ENCODE results near the gene ATP6V1F. TPM values are rescaled to one million over a fixed set of nuclear protein-coding genes. Genes with fewer than 3 reads are reported as not detected.

The ATP6V1F gene
- total RNA-seq, 2 donors from 2014 or later, result 115 to 145 TPM

DNA sequence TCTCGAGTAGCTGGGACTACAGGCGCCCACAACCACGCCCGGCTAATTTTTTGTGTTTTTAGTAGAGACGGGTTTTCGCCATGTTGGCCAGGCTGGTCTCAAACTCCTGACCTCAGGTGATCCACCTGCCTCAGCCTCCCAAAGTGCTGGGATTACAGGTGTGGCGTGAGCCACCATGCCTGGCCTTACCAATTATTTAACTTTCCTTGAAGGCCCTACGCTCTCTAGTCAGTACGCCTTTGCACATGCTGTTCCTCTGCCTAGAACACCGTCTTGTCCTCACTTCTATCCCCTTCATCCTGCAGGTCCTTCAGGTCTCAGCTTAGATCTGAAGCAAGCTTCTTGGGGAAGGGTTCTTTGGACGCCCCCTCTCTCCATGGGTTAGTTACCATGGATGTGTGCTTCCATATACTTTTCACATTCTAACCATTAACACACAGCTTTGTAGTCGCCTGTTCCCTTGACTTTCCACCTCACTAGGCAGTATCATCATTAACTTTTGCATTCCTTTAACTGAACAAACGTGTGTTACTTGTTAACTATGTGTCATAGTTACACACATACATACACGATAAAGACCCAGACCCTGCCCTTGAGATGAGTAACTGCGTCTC is 592 bp upstream of the ATP6V1F start:
- H3K36me3 Mint-ChIP-seq, result peaks cover 8% of the 10 kb centered on the region
- no peaks in the 10 kb centered on the region for H3K27me3 Mint-ChIP-seq
- no peak for ATAC-seq
- H3K4me1 Mint-ChIP-seq (ENCODE audit: low read depth in 2 of 2), result peaks cover 27 to 30% of the 10 kb centered on the region in 2 donors
- H3K27ac Mint-ChIP-seq, result peak overlapping the region; percentile 80 to 94
- DNase-seq (ENCODE audit: low spot score), result no peak
- H3K4me3 Mint-ChIP-seq, result peak overlapping the region; percentile 92
- no peaks in the 10 kb centered on the region for H3K9me3 Mint-ChIP-seq

DNA sequence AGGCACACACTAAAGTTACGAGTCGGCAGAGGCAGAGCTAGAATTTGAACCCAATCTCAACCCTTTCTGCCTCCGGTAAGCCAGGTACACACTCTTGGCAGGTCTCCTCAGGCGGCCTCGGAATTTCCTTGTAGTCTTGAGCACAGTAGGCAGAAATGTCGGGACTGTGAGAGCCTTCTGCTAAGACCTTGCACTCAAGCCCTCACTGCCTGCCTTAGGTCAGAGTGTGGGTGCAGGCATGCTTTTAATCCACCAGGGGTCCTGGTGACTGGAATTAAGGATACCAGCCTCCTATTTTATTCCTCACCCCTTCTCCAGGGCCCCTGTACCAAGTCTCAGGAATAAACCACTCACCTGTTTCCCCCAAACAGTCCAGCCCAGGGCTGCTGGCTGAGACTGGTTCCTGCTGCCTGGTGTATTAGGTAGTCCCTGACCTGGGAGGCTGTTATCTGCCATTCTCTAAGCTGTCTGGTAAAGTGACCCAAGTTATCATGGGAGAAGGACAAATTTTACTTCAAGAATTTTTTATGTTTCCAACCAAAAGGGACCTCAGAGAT is 855 bp downstream of the ATP6V1F start:
- H3K9me3 Mint-ChIP-seq, result no peaks in the 10 kb centered on the region
- peak in 1 of 2 donors; percentile 50 for ATAC-seq
- peaks cover 30 to 36% of the 10 kb centered on the region in 2 donors for H3K4me1 Mint-ChIP-seq (ENCODE audit: low read depth in 2 of 2)
- H3K27me3 Mint-ChIP-seq, result no peaks in the 10 kb centered on the region
- peak overlapping the region; percentile 80 to 94 for H3K27ac Mint-ChIP-seq
- H3K4me3 Mint-ChIP-seq, result peak overlapping the region; percentile 92
- H3K36me3 Mint-ChIP-seq, result peaks cover 8% of the 10 kb centered on the region
- no peak for DNase-seq (ENCODE audit: low spot score)

DNA sequence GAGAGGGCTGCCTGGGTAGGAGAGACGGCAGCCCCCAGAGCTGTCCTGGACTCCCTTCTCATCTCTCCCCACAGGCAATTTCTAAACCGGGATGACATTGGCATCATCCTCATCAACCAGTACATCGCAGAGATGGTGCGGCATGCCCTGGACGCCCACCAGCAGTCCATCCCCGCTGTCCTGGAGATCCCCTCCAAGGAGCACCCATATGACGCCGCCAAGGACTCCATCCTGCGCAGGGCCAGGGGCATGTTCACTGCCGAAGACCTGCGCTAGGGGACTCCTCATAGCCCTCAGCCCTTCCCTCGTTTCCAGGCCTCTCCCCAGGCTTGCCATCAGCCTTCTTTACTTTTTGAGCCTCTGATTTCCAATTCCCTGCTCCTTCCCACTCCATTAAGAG is 2.6 kb downstream of the ATP6V1F start:
- peak overlapping the region; percentile 3 for H3K4me3 Mint-ChIP-seq
- peaks cover 8% of the 10 kb centered on the region for H3K36me3 Mint-ChIP-seq
- DNase-seq (ENCODE audit: low spot score) (no peak), ATAC-seq (no peak)
- no peaks in the 10 kb centered on the region for H3K27me3 Mint-ChIP-seq
- peaks cover 30 to 40% of the 10 kb centered on the region in 2 donors for H3K4me1 Mint-ChIP-seq (ENCODE audit: low read depth in 2 of 2)
- H3K9me3 Mint-ChIP-seq, result no peaks in the 10 kb centered on the region
- peak overlapping the region in 1 of 2 donors; percentile 35 for H3K27ac Mint-ChIP-seq

DNA sequence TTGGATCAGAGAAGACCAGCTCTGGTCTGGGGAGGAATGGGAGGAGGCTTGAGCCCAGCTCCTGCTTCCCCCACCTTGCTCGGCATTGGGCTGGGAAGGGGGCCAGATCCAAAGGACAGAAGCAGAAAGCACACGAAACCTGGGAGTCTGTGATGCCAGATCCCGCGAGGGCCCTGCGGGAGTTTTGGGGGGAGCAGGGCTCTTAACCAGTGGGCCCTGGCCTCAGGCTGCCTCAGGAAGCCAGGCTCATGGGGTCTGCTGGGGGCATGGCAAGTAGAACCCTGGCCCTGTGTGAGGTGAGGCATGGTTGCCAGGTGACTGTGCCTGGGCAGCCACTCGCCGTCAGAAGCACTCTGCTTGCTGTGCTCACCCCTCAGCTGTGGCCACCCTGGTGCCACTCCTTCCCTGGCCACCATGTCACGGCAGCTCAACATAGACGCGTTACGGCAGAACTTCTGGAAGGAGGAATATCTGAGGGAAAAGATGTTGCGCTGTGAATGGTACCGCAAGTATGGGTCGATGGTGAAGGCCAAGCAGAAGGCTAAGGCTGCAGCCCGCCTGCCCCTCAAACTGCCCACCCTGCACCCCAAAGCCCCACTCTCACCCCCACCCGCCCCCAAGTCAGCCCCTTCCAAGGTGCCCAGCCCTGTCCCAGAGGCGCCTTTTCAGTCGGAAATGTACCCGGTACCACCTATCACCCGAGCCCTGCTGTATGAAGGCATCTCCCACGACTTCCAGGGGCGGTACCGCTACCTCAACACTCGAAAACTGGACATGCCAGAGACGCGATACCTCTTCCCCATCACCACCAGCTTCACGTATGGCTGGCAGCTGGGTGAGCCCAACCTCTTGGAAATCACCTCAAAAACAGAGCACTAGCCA is 3.6 kb downstream of the ATP6V1F start:
- ATAC-seq (no peak), DNase-seq (ENCODE audit: low spot score) (no peak)
- H3K27me3 Mint-ChIP-seq, result no peaks in the 10 kb centered on the region
- H3K27ac Mint-ChIP-seq, result no peak overlapping the region
- H3K36me3 Mint-ChIP-seq, result peaks cover 8% of the 10 kb centered on the region
- no peak overlapping the region for H3K4me3 Mint-ChIP-seq
- peaks cover 30 to 40% of the 10 kb centered on the region in 2 donors for H3K4me1 Mint-ChIP-seq (ENCODE audit: low read depth in 2 of 2)
- H3K9me3 Mint-ChIP-seq, result no peaks in the 10 kb centered on the region

DNA sequence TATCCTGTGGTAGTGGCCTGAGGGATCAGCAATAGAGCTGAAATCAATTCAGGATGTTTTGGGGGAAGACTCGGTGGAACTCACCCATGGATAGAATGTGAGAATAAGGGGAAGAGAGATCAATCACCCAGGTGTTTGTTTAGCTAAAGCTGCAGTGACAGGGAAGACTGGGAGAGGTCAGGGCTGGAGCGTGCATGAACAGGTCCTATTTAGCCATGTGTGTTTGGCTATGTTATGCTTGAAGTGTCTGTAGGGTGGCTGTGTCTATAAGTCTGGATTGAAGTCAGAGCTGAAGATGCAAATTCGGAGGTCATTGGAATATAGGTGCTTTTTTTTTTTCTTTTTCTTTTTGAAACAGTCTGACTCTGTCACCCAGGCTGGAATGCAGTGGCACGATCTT is 4.6 kb downstream of the ATP6V1F start:
- Mint-ChIP-seq H3K4me3 (no peak overlapping the region), H3K27me3 (no peaks in the 10 kb centered on the region), H3K27ac (no peak overlapping the region), H3K4me1 (ENCODE audit: low read depth in 2 of 2) (peaks cover 28 to 37% of the 10 kb centered on the region in 2 donors), H3K36me3 (peaks cover 8% of the 10 kb centered on the region), H3K9me3 (no peaks in the 10 kb centered on the region)
- ATAC-seq (no peak), DNase-seq (ENCODE audit: low spot score) (no peak)

DNA sequence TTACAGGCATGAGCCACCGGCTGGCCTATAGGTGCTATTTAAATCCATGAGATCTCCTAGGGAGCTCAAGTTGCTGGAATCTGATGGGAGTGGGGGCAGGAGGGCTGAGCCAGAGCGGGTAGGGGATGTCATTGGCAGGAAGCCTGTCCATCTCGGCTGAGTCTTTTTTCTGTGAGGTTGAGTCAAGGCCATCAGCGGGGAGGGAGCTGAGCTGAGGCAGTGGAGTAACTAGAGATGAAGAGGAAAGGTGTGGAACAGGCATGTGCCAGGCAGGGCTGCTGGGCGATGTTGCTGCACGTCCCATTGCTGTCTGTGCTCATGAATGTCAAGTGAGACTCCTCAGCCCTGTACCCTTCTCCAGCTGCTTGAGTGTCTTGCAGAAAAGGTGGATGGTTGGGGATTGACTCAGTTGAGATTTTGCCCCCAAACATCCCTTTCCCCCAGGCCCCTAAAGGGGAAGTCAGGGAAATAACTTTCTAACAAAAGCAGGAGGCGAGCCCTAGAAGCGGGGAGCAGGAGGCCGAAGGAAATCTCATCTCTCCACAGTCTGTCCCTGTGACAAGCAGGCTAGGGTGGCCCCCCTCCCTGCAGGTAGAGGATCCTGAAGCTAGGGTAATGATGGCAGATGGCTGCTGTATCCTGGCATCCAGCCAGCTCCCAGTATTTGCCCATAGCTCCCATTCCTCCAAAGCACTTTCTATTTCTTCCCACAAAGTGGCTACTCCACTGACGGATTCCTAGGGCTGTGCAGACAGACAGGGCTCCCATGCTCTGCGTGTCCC is 5.4 kb downstream of the ATP6V1F start:
- H3K36me3 Mint-ChIP-seq, result peaks cover 8% of the 10 kb centered on the region
- no peaks in the 10 kb centered on the region for H3K9me3 Mint-ChIP-seq
- H3K4me3 Mint-ChIP-seq, result peak overlapping the region; percentile 6
- no peaks in the 10 kb centered on the region for H3K27me3 Mint-ChIP-seq
- H3K27ac Mint-ChIP-seq, result no peak overlapping the region
- no peak for DNase-seq (ENCODE audit: low spot score)
- H3K4me1 Mint-ChIP-seq (ENCODE audit: low read depth in 2 of 2), result peaks cover 20 to 32% of the 10 kb centered on the region in 2 donors
- no peak for ATAC-seq

DNA sequence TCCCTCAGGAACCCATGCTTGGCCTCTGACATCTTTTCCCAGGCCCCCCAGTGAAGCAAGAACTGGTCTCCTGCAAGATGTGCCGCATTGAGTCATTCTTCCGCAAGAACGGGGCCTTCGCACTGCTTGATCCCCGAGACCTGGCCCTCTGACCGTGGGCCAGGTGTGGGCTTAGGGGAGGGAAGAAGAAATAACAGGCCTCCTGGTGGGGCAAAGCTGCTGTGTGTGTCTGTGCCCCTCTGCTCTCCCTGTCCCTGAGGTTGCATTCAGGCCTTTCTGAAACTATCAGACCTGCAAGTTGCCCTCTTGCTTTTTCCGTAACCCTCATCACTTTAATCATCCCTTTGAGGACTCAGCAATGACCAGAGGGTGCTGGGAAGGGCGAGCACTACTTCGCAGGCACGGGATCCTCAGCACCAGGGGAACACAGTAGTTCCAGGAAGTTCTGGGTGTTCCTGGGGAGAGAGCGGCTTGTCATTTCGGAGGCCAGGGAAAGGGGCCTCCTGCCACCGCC is 6.0 kb downstream of the ATP6V1F start:
- H3K4me1 Mint-ChIP-seq (ENCODE audit: low read depth in 2 of 2), result peaks cover 20 to 30% of the 10 kb centered on the region in 2 donors
- no peak for ATAC-seq
- no peaks in the 10 kb centered on the region for H3K9me3 Mint-ChIP-seq
- peak overlapping the region; percentile 12 for H3K4me3 Mint-ChIP-seq
- no peaks in the 10 kb centered on the region for H3K27me3 Mint-ChIP-seq
- peaks cover 8% of the 10 kb centered on the region for H3K36me3 Mint-ChIP-seq
- no peak for DNase-seq (ENCODE audit: low spot score)
- no peak overlapping the region for H3K27ac Mint-ChIP-seq

DNA sequence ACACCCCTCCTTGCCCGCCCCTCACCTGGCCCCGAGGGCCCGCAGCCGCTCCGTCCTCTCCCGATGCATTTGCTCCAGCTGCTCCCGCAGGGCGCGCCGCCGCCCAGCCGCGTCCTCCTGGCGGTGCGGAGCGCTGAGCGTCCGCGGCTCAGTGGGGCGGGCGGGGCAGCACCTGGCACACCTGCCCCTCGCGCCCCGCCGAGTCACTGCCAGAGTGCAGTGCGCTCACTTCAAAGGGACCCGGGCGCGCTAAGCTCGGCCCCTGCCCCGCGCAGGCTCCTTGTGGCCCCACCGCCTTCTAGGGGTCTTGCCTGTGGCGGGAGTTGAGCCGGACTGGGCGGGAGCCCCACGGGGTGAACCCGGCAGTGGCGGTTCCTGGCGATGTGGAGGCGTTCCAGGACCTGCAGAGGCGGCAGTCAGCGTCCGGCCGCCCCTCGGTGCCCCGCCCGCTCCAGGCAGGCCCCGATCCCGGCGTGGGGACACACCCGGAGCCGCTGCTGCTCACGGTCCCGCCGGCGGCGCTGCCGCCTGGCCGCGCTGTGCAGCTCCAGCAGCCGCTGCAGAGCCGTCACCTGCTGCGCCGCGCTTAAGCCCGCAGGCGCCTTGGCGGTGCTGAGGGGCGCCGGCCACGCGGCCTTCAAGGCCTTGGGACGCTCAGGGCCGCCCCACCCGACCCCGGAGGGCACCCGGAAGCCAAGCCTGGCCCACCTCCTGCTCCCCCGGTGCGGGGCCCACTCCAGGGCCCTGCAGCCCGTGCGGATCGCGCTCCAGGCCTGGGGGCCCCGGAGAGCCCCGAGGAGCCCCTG is 6.7 kb downstream of the ATP6V1F start:
- no peaks in the 10 kb centered on the region for H3K9me3 Mint-ChIP-seq
- peaks cover 20 to 29% of the 10 kb centered on the region in 2 donors for H3K4me1 Mint-ChIP-seq (ENCODE audit: low read depth in 2 of 2)
- ATAC-seq, result peak; percentile 80 to 88
- DNase-seq (ENCODE audit: low spot score), result no peak
- peak overlapping the region; percentile 12 for H3K4me3 Mint-ChIP-seq
- no peak overlapping the region for H3K27ac Mint-ChIP-seq
- peaks cover 8% of the 10 kb centered on the region for H3K36me3 Mint-ChIP-seq
- H3K27me3 Mint-ChIP-seq, result no peaks in the 10 kb centered on the region

DNA sequence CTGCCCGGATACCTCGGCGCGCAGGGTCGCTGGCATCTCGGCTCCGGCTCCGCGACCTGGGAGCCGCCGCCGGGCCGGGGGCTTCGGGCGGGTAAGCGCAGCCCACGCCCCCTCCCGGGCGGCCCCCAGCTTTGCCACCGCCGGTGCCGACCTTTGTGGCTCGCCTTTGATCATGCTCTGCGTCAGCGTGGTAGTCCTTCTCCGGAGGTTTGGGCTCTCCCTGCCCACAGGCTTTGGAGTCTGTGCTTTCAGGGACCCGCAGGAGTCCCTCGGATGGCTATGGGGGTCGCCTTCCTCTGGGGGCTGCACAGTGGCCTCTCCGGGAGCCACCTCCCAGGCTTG is 7.3 kb downstream of the ATP6V1F start:
- DNase-seq (ENCODE audit: low spot score) (no peak), ATAC-seq (no peak)
- Mint-ChIP-seq H3K4me3 (peak overlapping the region; percentile 71), H3K36me3 (peaks cover 8% of the 10 kb centered on the region), H3K9me3 (no peaks in the 10 kb centered on the region), H3K27me3 (no peaks in the 10 kb centered on the region), H3K4me1 (ENCODE audit: low read depth in 2 of 2) (peaks cover 19 to 25% of the 10 kb centered on the region in 2 donors), H3K27ac (no peak overlapping the region)

DNA sequence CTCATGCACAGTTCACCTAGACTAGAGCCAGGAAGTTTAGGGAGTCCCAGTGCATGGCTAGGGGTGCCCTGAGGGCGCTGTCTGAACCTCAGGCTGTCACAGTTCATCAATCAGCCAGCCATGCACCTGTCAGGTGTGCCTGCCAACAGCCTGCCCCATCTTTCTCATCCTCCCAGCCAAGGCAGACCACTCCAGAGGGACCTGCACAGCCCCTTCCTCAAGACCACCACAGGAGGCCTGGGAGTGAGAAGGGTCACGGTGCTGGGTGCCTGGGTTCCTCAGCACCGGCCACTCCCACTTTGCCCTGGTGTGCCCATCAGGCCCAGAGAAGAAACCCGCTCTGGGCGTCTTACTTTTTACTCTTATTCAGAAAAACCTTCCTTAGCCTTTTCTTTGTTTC is 8.4 kb downstream of the ATP6V1F start:
- H3K4me1 Mint-ChIP-seq (ENCODE audit: low read depth in 2 of 2), result peaks cover 9 to 16% of the 10 kb centered on the region in 2 donors
- H3K27ac Mint-ChIP-seq, result no peak overlapping the region
- H3K36me3 Mint-ChIP-seq, result no peaks in the 10 kb centered on the region
- no peaks in the 10 kb centered on the region for H3K27me3 Mint-ChIP-seq
- no peaks in the 10 kb centered on the region for H3K9me3 Mint-ChIP-seq
- H3K4me3 Mint-ChIP-seq, result no peak overlapping the region
- DNase-seq (ENCODE audit: low spot score), result no peak
- ATAC-seq, result no peak

DNA sequence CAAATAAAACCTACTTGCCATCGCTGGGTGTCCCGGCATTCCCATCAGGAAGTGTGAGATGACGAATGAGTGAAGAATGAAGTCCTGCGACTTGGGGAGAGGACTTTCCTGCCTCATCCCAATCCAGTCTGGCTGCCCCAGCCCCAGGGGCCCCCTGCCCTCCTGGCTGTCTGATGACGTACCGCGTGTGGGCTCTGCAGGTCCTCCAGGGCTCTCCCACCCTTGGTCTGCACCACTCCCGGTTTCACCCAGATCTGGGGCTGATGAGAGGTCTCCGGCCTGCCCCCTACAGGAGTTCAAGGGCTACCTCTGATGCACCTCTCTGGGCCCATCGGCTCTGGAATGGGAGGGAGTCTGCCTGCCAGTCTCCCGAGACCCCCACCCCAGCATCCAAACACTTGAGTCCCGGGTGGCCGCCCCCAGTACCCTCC is 9.8 kb downstream of the ATP6V1F start:
- H3K27me3 Mint-ChIP-seq, result no peaks in the 10 kb centered on the region
- no peak for ATAC-seq
- H3K27ac Mint-ChIP-seq, result no peak overlapping the region
- H3K4me3 Mint-ChIP-seq, result no peak overlapping the region
- peaks cover 0 to 9% of the 10 kb centered on the region in 2 donors for H3K4me1 Mint-ChIP-seq (ENCODE audit: low read depth in 2 of 2)
- no peaks in the 10 kb centered on the region for H3K36me3 Mint-ChIP-seq
- DNase-seq (ENCODE audit: low spot score), result no peak
- H3K9me3 Mint-ChIP-seq, result no peaks in the 10 kb centered on the region

DNA sequence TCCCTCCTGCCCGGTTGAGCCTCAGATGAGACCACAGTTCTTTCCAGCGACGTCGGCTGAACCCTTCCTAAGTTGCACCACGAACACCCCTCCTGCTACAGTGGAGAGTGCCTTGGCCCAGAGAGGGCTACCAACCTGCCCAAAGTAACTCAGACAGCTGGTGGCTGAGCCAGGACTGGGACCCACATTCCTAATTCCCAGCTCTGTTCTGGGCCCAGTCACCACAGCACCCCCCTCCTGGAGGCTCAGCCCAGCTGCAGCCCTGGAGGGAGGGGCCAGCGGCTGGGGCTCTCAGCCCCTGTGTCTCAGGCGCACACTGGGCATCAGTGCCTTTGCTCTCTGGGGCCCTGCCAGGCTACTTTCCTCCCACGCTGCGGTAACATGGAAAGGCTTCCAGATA is 10.6 kb downstream of the ATP6V1F start:
- ATAC-seq (no peak), DNase-seq (ENCODE audit: low spot score) (no peak)
- peaks cover 0 to 6% of the 10 kb centered on the region in 2 donors for H3K4me1 Mint-ChIP-seq (ENCODE audit: low read depth in 2 of 2)
- H3K27ac Mint-ChIP-seq, result no peak overlapping the region
- H3K4me3 Mint-ChIP-seq, result no peak overlapping the region
- H3K27me3 Mint-ChIP-seq, result no peaks in the 10 kb centered on the region
- no peaks in the 10 kb centered on the region for H3K36me3 Mint-ChIP-seq
- H3K9me3 Mint-ChIP-seq, result no peaks in the 10 kb centered on the region

All from natural killer cell treated with Interleukin-12 subunit alpha and Interleukin-12 subunit beta and Interleukin-15 and Interleukin-18, amount 100 ng/mL, for 72 hours (primary cell).